Measurements from ENCODE around the gene GLYR1.

DNA sequence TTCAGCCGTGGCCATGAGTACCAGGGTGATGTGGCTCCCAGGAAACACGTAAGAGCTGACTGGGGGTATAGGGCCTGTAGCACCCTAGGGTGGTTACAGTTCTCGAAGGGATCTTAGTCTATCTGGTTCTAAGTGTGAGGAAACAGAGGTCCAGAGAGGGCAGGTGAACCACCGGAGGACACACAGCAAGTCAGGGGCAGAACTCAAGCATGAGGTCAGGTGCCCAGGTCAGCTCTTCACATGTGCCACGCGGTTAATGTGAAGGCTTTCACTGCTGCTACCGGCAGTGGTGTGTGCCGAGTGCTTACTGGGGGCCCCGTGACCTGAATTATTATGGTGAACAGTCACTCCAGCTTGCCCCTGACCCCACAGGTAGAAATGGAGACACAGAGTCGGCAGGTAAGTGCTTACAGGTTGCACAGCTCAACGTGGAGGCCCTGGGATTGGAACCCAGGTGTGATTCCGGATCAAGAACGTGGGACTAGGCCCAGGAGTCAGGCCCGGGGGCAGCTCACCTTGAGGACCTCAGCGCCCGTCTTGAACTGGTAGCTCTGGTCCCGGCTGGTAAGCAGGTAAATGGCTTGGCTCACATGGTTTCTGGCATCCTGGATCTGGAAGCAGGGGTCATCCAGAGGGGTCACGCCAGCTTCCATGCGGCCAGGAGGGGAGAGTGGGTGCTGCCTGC, 47.8 kb downstream of the GLYR1 start:
- TF ChIP-seq, protein P1, sequence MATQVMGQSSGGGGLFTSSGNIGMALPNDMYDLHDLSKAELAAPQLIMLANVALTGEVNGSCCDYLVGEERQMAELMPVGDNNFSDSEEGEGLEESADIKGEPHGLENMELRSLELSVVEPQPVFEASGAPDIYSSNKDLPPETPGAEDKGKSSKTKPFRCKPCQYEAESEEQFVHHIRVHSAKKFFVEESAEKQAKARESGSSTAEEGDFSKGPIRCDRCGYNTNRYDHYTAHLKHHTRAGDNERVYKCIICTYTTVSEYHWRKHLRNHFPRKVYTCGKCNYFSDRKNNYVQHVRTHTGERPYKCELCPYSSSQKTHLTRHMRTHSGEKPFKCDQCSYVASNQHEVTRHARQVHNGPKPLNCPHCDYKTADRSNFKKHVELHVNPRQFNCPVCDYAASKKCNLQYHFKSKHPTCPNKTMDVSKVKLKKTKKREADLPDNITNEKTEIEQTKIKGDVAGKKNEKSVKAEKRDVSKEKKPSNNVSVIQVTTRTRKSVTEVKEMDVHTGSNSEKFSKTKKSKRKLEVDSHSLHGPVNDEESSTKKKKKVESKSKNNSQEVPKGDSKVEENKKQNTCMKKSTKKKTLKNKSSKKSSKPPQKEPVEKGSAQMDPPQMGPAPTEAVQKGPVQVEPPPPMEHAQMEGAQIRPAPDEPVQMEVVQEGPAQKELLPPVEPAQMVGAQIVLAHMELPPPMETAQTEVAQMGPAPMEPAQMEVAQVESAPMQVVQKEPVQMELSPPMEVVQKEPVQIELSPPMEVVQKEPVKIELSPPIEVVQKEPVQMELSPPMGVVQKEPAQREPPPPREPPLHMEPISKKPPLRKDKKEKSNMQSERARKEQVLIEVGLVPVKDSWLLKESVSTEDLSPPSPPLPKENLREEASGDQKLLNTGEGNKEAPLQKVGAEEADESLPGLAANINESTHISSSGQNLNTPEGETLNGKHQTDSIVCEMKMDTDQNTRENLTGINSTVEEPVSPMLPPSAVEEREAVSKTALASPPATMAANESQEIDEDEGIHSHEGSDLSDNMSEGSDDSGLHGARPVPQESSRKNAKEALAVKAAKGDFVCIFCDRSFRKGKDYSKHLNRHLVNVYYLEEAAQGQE (IDR thresholded peaks at IDR 0.05; ENCODE audit: insufficient read depth in 1 of 2, low read depth in 2 of 2, low read length in 2 of 2): no peak
- TF ChIP-seq TAF1 (IDR thresholded peaks at IDR 0.05; ENCODE audit: borderline replicate concordance, insufficient read depth, low read length): no peak
